IPS-NIHi7 (cell line): ENCODE data around the gene CCL3.
"Not testable (repeated sequence)": the region's sequence is repeated elsewhere in the genome, so short reads cannot be mapped to it uniquely, and the experiment has no call there.

Experiments
- DNase-seq: peaks from one replicate; pipeline ENCODE4 v3.0.0; 2012; ENCODE audit warnings: mixed read lengths; ENCODE audit errors: extremely low spot score

CCL3 gene

DNA sequence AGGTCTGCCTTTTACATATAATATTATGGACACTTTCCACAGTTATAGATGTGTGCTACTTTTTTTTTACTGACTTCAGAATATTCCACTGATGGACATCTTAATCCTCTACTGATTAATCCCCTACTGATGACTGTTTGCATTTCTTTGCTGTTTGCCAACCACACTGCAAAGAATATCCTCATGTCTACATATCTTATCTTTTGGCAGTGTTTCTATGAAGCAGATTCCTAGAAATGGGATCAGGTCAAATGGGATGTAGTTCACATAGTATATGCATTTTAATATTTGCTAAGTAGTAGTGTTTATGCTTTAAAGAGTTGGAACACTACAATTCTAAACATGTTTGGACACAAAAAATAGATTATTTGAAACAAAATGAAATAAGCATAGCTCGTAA is 3.2 kb downstream of the CCL3 start:
- DNase-seq: no peak

DNA sequence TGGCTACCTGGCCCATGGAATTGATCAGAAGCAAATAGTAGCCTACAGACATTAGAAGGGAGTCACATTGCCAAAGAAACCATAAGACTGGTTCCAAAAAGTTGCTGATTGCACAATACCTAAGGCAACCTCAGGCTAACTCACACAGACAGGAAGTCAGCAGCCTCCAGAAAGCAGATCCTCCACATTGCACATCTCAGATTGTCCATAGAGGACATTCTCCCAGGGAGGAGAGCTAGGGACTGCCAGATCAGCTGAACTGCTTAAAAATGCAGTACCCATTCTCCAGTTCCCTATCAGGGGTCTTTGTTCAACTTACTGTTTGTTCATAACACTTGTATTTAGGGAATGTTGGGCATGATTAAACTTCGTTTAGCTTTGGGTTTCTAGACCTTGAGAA is 4.2 kb downstream of the CCL3 start:
- no peak for DNase-seq

DNA sequence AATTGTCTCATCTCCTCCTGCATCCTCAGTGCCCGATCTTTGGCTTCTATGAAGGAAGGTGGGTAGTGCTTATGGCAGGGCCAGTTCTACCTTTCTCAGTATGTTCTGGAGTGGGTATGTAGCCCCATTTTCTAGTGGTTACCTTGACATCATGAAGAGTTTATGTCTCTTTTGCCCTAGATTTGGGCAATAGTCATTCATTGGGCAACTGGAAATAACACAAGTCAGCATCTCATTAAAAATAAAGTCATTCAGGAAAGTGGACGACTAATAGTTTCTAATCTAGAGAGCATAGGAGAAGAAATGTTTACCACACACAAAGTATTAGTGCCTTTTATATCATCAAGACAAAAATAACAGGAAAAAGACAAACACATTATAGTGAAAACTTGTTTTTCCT is 6.3 kb downstream of the CCL3 start:
- DNase-seq: not testable (repeated sequence)

DNA sequence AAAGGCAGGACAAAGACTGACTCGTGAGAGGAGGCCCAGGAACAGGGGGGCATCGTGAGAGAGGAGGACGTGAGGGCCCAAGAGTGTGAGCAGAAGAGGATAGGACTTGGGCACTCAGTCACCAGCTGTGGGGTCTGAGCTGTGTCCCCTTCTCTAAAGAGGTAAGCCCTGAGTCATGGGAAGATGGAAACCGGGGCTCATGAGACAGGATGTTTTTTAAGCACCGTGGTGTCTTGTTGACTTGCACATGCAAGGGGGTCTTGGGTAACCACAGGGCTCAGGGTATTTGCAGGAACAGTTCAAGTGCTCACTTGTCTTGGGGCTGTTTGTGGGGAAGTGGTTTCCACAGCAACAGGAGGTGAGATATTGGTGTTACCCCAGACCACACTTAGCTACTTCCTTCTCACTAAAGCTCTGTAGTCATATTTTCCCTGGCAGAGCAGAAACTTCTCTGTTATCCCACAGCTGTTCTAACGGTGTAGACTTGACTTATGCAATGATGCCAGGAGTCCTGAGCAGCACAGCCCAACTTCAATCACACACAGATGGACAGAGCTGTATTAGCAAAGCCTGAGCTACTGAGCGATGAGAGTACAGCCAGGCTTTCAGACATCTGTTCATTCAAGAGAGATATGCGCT is 7.3 kb downstream of the CCL3 start:
- DNase-seq: not testable (repeated sequence)

DNA sequence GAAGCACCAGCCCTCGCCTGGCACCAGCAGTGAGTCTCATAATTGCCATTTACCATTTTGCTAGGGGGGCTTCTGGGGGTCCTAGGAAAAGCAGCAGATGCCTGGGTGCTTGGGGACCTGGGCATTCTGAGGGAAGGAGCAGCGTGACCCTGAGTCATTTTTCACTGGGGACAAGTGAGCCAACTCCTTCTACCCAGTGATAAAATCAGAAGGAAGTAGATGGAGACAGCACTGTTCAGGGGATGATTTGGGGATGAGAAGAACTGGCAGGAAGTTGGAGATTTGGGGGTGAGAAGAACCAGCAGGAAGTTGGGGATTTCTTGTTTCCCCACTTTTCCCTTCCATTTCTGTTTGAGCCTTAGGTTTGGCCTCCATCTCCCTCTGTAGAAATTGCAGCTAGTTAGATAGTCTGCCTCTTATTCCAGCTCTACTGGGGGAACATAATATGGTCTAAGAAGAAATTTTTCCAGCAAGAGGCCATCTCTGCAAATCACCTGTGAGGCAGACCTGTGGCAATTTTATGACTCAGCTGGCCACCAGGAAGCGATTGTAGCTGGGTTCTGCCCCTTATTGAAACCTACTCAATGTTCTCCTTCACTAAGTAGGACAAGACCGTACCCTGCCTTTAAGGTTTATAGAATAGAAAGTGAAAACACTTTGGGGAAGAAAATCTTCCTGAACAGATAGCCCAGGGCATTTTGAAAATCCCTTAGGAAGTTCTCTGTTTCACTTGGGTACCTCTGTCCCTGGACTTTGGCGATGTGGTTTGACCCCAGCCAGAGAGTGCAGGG is 8.1 kb downstream of the CCL3 start:
- DNase-seq: not testable (repeated sequence)

DNA sequence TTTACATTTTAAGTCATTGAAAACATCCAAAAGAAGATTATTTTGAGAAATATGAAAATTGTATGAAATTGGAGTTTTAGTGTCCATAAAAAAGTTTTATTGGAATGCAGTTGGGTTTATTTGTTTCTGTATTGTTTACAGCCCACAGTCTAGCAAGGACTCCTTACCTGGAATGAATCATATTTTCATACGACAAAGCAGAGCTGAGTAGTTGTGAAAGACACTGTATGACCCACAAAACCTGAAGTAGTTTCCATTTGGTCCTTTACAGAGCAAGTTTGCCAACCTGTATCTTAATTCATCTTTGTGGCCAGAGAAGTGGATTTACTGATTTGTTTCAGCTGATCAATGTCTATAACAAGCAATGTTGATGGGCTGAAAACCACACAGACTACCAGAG is 15.6 kb downstream of the CCL3 start:
- DNase-seq: no peak

DNA sequence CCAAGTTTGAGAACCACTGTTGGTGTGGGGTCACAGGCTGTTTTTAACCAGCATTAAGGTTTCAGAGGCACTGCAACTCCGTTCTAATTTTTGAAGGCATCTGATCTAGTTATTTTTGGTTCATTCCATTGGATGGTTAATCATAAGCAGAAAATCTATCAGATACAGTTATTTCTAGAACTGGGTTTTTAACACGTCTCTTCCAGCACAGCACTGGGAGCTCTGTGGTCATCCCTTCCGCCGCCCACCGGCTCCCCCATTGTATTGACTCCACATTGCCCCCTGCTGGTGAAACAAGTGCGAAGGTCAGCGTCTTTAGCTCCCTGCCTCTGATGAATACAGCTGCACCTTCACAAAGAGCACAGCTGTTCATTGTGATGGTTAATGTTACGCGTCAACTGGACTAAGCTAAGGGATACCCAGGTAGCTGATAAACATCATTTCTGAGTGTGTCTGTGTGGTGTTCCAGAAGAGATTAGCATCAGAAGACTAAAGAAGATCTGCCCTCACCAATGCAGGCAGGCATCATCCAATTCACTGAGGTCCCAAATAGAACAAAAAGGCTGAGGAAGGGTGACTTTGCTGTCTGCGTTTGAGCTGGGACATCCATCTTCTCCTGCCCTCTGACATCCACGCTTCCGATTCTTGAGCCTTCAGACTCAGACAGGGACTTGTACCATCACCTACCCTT is 17.4 kb downstream of the CCL3 start:
- peak; percentile 95 for DNase-seq

DNA sequence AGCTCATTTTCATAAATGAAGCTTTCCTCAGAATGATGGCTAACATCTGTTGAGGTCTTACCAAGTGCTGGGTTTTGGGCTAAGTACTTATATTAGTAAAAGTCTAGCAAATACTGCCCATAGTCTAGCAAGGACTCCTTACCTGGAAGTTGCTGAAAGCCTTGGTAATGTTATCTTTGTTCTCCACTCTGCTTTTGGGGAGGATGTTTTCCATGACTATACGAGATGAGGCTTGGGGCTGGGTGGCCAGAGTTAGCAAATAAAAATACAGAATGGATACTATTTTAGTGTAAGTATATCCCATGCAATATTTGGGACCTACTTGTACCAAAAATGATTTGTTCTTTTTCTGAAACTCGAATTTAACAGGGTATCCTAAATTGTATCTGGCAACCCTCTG is 18.2 kb downstream of the CCL3 start:
- no peak for DNase-seq

DNA sequence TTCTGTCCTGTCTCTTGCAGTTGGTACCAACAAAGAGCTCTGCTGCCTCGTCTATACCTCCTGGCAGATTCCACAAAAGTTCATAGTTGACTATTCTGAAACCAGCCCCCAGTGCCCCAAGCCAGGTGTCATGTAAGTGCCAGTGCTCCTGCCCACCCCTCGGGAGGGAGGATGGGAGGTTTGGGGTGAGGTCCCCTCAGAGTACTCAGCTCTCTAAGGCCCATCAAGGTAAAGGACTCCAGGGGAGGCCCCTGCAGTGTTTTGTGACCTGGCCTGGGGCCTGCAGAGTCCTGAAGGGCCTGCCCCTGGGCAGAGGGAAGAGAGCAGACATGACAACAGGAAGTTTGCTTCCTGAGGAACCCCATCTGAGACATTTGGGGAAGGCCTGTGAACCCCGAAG is 19.5 kb downstream of the CCL3 start:
- no peak for DNase-seq

DNA sequence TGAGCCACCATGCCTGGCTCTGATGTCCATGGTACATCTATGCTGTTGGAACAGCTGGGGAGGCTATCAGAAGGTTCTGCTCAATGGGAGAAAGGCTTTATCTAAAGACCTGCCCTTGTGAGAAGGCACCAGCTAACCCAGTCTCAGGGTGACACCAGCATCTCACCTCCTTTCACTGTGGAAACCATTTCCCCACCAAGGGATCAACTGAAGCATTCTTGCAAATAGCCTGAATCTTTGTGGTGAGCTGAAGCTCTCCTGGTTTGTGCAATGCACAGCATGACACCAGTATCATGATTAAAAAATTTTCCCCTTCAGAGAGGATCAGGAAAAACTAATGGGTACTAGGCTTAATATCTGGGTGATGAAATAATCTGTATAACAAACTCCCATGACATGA is 20.8 kb downstream of the CCL3 start:
- no peak for DNase-seq

DNA sequence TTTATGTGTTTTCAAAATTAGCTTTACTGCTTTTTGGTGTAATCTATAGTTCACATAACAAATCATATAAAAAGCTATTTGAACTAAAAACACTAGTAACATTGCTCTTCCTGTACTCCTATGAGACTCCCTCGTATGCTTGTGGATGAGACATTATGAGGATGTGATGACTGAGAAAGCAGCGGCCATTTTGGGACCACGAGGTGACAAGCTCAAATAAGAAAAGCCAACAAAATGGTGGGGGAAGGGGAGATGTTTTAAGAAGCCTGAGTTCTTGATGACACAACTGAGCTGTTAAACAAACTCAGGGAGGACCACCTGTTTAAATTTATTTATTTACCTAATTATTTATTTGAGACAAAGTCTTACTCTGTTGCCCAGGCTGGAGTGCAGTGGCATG is 21.4 kb downstream of the CCL3 start:
- DNase-seq: no peak

DNA sequence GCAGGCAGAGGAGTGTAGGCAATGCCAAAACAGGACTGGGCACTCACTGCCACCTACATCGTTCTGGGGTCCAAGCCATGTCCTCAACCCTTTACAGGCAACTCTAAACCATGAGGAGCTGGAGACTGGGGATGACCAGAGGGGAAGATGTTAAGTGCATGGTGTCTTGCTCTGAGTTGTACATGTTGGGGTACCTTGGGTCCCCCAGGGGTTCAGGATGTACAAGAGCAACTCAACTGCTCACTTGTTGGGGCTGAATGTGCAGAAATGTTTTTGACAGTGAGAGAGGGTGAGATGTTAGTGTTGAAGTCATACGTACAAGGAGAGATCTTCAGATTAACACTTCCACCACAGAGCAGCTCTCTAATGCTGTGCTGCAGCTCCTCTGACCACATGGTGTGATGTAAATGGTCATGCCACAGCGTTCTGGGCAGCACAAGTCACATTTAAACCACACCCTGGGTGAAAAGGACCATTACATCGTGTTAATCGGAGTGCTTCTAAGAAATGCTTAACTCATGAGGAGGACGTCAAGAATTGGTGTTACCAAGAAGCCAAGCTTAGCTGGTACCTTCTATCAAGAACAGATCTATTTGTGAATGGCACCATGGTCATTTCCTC is 23.5 kb downstream of the CCL3 start:
- DNase-seq: no peak

DNA sequence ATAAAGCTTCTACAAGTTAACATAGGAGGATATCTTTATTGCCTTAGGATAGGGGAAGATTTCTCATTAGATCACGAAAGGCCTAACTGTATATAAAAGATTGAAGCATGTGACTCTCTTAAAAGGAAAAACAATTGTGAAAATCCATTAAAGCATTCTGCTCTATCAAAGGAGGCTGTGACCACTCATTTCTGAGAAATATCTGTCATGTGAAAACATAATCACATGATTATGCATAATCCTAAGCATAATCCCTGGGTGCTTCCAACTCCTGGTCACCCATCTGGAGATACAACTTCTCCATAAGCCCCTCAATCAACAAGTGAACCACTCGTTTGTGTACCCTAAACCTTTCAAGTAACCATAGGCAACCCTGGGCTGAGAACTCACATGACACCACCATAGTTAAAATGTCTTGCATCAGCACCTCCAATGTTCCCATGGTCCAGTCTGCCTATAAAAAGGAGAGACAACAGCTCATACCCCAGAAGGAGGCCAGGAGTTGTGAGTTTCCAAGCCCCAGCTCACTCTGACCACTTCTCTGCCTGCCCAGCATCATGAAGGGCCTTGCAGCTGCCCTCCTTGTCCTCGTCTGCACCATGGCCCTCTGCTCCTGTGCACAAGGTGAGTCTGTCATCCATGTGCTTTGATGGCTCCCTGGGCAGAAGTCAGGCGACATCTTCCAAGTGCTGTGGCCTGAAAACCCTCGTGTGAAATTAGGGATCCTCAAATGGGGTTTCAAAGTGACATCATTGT is 26.0 kb downstream of the CCL3 start, which contains the start of gene CCL18:
CCL18 (plus strand) TSS at position 487 of the 756 bp plus-strand sequence; CDS start at position 558, 71 bp downstream.
- no peak for DNase-seq

DNA sequence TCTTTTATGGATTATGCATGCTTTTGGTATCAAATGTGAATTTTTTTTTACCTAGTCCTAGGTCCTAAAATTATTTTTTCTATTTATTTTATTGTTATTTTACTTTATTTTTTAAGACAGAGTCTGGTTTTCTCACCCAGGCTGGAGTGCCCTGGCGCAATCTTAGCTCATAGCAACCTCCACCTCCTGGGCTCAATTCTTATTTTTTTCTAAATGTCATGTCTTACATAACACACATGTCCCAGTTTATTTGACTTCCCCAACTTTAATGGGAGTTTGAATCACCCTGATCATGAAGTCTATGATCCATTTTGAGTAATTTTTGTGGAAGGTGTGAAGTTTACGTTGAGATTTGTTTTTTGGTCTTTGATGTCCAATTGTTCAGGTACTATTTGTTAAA is 29.1 kb downstream of the CCL3 start:
- DNase-seq: no peak

DNA sequence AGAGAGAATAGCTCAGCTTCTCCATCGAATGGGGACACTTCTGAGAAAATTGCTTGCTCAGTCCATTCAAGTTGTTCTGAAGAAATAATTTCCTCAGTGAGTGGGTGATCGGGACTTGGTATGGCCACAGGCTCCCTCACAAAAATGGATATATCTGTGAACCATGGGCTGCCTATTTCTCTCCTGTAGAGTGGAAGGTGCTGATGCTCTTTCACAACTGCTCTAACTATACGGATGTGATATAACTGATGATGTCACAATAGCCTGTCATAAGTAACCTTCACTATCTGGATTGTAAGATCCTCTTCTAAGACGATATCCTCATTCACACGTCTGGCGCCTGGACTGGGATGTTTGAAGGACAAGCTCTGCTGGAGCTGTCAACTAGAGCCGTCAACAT is 30.5 kb downstream of the CCL3 start:
- DNase-seq: no peak

DNA sequence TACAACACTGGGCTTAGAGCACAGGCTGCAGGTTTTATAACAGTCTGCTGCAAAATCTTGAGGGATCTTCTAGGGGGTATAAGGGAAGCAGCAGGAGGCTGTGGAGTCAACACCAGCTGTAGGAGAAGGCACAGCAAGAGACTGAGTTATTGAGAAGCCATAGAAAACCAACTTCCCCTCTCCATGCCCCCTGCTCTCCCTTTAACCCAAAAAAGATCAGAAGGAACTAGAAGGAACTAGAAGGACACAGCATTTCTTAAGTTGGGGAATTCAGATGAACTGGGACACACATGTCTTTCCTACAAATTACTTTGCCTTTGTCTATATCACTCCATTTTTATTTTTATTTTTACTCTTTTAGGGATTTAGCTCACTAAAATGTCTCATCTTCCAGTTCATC is 32.0 kb downstream of the CCL3 start:
- no peak for DNase-seq

DNA sequence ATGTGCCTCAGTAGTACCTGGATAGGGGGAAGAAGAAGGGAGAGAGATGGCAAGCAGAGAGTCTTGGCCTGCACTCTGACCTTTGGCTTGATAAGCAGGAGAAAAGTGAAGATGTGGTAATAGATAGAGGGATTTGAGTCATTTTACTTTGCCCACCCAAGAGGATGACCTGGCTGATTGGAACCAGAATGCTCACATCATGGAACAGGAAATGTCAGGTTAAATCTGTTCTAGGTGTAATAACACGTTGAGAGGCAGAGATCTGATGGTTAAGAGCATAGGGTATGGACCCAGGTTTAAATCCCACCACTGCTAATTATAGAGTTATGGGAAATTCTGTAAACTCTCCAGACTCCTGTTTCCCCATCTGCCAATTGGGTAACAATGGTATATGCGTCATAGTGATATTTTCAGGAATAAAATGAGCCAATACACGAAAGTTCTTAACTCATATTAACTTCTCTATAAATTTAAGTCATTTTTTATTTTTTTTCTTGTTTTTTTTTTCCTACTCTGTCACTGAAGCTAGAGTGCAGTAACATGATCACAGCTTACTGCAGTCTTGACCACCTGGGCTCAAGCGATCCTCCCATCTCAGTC is 33.9 kb downstream of the CCL3 start:
- DNase-seq: no peak

DNA sequence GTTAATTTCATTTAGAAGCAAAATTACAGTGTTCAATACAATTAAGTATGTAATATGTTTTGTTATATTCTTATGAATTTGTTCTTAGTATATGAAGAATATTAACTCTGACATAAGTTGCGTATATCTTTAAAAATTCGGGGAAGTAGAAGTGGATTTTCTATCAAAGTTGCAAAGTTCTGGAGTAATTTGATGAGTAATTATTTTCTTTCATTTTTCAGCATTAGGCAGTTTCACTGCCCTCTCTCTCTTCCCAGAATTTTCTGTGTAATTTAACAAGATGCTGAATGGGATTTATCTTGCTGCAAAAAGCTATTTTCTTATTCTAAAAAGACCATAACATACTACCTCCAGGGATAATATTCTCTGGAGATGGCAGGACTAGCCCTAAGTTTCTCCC is 34.8 kb downstream of the CCL3 start:
- DNase-seq: no peak

DNA sequence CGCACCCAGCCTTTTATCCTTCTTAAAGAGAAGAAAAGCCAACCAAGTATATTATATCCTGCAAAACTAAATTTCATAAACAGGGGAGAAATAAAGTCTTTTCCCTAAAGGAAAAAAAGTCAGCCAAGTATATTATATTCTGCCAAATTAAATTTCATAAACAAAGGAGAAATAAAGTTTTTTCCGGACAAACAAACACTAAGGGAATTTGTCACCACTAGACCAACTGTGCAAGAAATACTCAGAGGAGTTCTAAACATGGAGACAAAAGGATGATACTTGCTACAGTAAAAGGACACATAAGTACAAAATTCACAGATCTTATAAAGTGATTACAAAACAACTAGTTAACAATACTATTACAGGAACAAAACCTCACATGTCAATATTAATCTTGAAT is 40.3 kb downstream of the CCL3 start:
- no peak for DNase-seq

DNA sequence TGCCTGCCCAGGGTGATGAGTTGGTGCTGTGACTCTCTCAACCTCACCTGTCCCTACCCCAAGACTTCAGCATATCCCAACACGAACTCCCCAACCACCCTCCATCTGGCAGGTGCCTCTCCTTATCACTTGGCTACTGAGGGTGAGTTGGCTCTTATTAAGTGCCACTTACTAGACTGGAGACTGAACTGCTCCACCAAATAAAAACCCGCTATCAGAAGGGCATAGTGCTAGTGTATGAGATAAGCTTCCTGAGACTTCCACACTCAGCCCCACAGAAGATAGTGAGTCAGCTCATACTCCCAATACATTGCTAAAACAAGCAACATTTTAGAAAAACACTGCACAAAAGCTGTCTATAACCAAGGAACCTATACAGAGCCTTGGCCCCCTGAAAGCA is 41.9 kb downstream of the CCL3 start:
- no peak for DNase-seq
